Osteoblast (primary cell): Measurements from ENCODE around the gene ATP12A. TPM values are rescaled to one million over a fixed set of nuclear protein-coding genes. Genes with fewer than 3 reads are reported as not detected.
A peak's percentile ranks its signal among the peaks of the same experiment; 100 is the strongest.

Experiments
- DNase-seq: peaks from one replicate; pipeline ENCODE4 v3.0.0; 2011; ENCODE audit warnings: low spot score, mixed read lengths; ENCODE audit not compliant: insufficient read length; ENCODE audit errors: missing footprints
- H2AFZ ChIP-seq: 2 replicates; pipeline ENCODE4 v1.6.0; 2011; ENCODE audit warnings: mild to moderate bottlenecking, low read length
- H3K27ac ChIP-seq: 2 replicates; pipeline ENCODE4 v1.5.1; 2011; ENCODE audit warnings: mild to moderate bottlenecking, low read depth, low read length, moderate library complexity
- H3K27me3 ChIP-seq: 2 replicates; pipeline ENCODE4 v1.6.0; 2012; ENCODE audit warnings: mild to moderate bottlenecking, control low read depth, inconsistent platforms, low read length, moderate library complexity; ENCODE audit not compliant: insufficient read depth
- H3K36me3 ChIP-seq: 2 replicates; pipeline ENCODE4 v1.5.1; 2011; ENCODE audit warnings: mild to moderate bottlenecking, low read length, control low read depth, moderate library complexity; ENCODE audit not compliant: insufficient read depth
- H3K4me1 ChIP-seq: 2 replicates; pipeline ENCODE4 v1.5.1; 2011; ENCODE audit warnings: mild to moderate bottlenecking, low read length, control low read depth, moderate library complexity; ENCODE audit not compliant: insufficient read depth
- H3K4me2 ChIP-seq: 2 replicates; pipeline ENCODE4 v1.6.0; 2011; ENCODE audit warnings: mild to moderate bottlenecking, low read length; ENCODE audit not compliant: insufficient read depth
- H3K4me3 ChIP-seq: fragments of 200-600 bp; sonication (generic); 3 replicates; pipeline ENCODE4 v1.5.1; 2012; ENCODE audit warnings: mild to moderate bottlenecking, low read length, inconsistent platforms; ENCODE audit not compliant: insufficient read depth
- H3K79me2 ChIP-seq: 2 replicates; pipeline ENCODE4 v1.6.0; 2012; ENCODE audit warnings: mild to moderate bottlenecking, low read length, control low read depth, inconsistent platforms; ENCODE audit not compliant: insufficient read depth
- H3K9me3 ChIP-seq: 2 replicates; pipeline ENCODE4 v1.5.1; 2011; ENCODE audit warnings: low read depth, low read length, control low read depth
- H4K20me1 ChIP-seq: 2 replicates; pipeline ENCODE4 v1.6.0; 2012; ENCODE audit warnings: mild to moderate bottlenecking, low read length, control low read depth; ENCODE audit not compliant: insufficient read depth
- total RNA-seq: library from RNA; depleted of rRNA; stranded (reverse); fragments of >200 nt; gene quantifications from 2 replicates; pipeline ENCODE4 v1.2.3, GENCODE V29; 2012
- TF ChIP-seq, protein P1 (sequence below): IDR thresholded peaks from 2 replicates; pipeline ENCODE4 v1.5.1; 2011; ENCODE audit warnings: mild to moderate bottlenecking, low read depth, low read length, moderate library complexity; ENCODE audit errors: extremely low read depth

Gene ATP12A
- total RNA-seq, 1 donor: not detected

DNA sequence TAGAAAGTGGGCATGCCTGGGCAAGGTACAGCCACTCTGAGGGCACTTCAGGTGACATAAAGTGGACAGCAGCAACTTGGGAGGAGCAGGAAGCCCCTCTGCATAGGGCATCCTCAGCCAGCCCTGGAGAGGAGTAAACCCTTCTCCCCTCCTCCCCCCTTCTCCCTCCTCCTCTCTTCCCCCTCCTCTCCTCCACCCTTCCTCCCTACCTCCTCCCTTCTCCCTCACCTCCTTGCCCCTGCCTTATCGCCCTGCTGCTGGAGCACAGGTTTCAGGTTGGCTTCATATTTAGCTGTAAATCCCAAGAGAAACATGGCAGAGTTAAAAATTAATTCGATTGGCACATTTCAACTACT lies 30.5 kb upstream of the ATP12A start:
- H2AFZ ChIP-seq: no peak overlapping the region
- no peak overlapping the region for H3K4me3 ChIP-seq
- H3K4me1 ChIP-seq: no peaks in the 10 kb centered on the region
- H3K27me3 ChIP-seq: no peaks in the 10 kb centered on the region
- no peak overlapping the region for H3K27ac ChIP-seq
- no peak for DNase-seq
- H4K20me1 ChIP-seq: no peaks in the 10 kb centered on the region
- no peaks in the 10 kb centered on the region for H3K36me3 ChIP-seq
- TF ChIP-seq, protein P1, sequence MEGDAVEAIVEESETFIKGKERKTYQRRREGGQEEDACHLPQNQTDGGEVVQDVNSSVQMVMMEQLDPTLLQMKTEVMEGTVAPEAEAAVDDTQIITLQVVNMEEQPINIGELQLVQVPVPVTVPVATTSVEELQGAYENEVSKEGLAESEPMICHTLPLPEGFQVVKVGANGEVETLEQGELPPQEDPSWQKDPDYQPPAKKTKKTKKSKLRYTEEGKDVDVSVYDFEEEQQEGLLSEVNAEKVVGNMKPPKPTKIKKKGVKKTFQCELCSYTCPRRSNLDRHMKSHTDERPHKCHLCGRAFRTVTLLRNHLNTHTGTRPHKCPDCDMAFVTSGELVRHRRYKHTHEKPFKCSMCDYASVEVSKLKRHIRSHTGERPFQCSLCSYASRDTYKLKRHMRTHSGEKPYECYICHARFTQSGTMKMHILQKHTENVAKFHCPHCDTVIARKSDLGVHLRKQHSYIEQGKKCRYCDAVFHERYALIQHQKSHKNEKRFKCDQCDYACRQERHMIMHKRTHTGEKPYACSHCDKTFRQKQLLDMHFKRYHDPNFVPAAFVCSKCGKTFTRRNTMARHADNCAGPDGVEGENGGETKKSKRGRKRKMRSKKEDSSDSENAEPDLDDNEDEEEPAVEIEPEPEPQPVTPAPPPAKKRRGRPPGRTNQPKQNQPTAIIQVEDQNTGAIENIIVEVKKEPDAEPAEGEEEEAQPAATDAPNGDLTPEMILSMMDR: no peak
- no peak overlapping the region for H3K4me2 ChIP-seq
- no peaks in the 10 kb centered on the region for H3K9me3 ChIP-seq
- no peaks in the 10 kb centered on the region for H3K79me2 ChIP-seq

DNA sequence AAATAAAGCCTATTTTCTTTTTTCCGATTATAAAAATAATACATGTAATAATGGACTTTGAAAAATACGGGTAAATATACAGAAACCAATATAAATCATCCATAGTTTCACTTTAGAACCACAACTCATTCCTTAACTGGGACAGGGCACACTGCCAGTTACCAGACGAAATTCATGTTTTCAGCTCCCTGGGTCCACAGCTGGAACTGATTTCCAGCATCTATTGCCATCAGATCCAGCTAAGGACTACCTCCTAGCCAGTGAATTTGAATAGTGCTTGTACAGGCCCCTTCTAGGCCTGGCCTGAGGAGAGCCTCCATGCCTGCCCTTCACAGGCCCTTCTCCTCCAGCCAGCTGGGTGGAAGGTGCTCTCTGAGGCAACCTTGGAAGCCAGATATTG lies 30.0 kb upstream of the ATP12A start:
- Histone ChIP-seq H3K79me2 (no peaks in the 10 kb centered on the region), H2AFZ (peak overlapping the region; percentile 83), H3K27me3 (no peaks in the 10 kb centered on the region), H3K4me2 (peak overlapping the region; percentile 43), H4K20me1 (no peaks in the 10 kb centered on the region), H3K9me3 (no peaks in the 10 kb centered on the region), H3K4me1 (no peaks in the 10 kb centered on the region), H3K36me3 (no peaks in the 10 kb centered on the region), H3K27ac (no peak overlapping the region), H3K4me3 (no peak overlapping the region)
- TF ChIP-seq, protein P1: no peak
- no peak for DNase-seq

DNA sequence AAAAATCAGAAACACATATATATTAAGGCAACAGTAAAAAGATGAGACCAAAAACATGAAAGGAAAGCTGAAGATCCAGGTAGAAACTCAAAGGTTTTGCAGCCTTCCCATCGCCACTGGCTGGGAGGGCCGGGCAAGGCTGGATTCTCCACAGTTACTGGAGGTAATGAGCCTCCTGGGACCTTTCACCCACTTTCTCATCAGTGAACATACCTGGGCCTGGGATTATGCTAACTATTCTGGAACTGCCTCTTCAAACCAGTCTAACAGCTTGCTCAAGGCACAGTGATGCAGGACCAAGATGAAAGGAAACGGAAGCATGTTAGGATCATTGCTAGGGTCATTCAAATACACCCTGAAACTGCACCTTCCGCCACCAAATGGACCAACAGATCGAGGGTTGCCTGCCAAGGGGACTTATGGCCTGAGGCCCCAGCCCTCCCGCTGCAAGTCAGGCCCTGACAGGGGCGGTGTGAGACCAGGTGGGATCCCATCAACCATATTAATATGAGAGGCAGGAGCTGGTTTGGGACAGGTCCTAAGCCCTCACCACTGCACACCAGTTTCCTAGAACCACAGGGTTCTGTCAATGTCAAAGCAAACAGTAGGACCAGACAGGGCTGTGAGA lies 28.4 kb upstream of the ATP12A start:
- Histone ChIP-seq H3K9me3 (no peaks in the 10 kb centered on the region), H3K36me3 (no peaks in the 10 kb centered on the region), H3K4me1 (no peaks in the 10 kb centered on the region), H3K4me2 (no peak overlapping the region), H3K4me3 (no peak overlapping the region), H4K20me1 (no peaks in the 10 kb centered on the region), H3K79me2 (no peaks in the 10 kb centered on the region), H2AFZ (no peak overlapping the region), H3K27me3 (no peaks in the 10 kb centered on the region), H3K27ac (no peak overlapping the region)
- TF ChIP-seq, protein P1: no peak
- no peak for DNase-seq

DNA sequence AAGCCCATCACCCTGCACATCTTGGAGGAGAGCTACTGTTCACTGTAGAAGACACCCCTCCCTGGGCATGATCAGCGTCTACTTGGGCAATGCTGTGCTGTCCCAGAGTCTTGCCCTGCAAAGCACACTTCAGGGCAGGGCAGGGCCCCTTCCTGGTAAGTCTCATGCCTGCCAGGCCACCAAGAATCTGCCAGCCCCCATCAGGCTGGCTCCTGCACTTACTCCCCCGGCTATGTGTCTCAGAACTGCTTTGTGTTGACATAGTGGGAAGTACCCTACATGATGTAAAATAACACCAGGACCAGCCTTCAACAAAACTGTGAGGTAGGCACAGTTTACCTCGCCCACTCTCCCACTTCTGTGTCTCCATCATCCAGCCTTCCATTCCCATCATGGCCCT lies 27.8 kb upstream of the ATP12A start:
- Histone ChIP-seq H2AFZ (no peak overlapping the region), H3K4me2 (no peak overlapping the region), H3K27me3 (no peaks in the 10 kb centered on the region), H3K4me1 (no peaks in the 10 kb centered on the region), H3K36me3 (no peaks in the 10 kb centered on the region), H3K4me3 (no peak overlapping the region), H3K79me2 (no peaks in the 10 kb centered on the region), H4K20me1 (no peaks in the 10 kb centered on the region), H3K27ac (no peak overlapping the region), H3K9me3 (no peaks in the 10 kb centered on the region)
- no peak for DNase-seq
- TF ChIP-seq, protein P1: no peak
